WI38 (cell line): Measurements from ENCODE around the gene GBX1.

Experiments
- H3K4me3 ChIP-seq: 2 replicates; pipeline ENCODE4 v1.5.1; 2011; ENCODE audit warnings: low read depth, mild to moderate bottlenecking, control low read depth, low read length
- TF ChIP-seq, protein P1 (sequence below): IDR thresholded peaks from 2 replicates; pipeline ENCODE4 v1.5.1; 2012; ENCODE audit warnings: low read depth, mild to moderate bottlenecking, control low read depth, low read length

The GBX1 gene

DNA sequence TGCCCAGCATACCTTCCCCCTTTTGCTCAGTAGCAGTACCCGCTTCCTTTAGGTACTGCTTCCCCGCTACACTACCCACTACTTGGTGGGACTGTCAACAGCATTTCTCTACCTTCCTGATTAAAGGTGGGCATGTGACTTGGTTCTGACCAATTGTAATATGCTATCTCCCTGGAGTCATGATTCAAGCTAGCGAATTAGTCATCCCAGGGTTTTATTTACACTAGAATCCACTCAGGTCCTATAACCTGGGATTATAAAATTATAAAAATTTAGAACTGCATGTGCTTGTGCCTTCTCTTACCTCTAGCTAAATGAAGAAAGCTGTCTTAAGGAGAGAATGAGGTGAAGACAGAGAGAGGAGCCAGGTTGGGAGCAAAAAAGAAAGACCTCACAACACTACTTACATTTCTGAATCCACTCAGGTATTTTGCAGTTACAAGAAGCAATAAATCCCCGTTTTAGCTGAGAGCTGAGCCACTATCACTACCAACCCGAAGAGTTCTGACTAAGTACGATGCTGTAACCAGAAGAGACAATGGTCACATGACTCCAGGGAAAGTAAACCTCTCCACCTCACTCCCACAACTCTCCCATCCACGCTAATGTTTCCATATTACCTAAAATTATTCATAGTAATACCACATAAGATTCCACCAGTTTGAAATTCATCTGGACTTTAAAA is 9.7 kb downstream of the GBX1 start:
- H3K4me3 ChIP-seq: no peak overlapping the region
- TF ChIP-seq, protein P1, sequence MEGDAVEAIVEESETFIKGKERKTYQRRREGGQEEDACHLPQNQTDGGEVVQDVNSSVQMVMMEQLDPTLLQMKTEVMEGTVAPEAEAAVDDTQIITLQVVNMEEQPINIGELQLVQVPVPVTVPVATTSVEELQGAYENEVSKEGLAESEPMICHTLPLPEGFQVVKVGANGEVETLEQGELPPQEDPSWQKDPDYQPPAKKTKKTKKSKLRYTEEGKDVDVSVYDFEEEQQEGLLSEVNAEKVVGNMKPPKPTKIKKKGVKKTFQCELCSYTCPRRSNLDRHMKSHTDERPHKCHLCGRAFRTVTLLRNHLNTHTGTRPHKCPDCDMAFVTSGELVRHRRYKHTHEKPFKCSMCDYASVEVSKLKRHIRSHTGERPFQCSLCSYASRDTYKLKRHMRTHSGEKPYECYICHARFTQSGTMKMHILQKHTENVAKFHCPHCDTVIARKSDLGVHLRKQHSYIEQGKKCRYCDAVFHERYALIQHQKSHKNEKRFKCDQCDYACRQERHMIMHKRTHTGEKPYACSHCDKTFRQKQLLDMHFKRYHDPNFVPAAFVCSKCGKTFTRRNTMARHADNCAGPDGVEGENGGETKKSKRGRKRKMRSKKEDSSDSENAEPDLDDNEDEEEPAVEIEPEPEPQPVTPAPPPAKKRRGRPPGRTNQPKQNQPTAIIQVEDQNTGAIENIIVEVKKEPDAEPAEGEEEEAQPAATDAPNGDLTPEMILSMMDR: no peak

DNA sequence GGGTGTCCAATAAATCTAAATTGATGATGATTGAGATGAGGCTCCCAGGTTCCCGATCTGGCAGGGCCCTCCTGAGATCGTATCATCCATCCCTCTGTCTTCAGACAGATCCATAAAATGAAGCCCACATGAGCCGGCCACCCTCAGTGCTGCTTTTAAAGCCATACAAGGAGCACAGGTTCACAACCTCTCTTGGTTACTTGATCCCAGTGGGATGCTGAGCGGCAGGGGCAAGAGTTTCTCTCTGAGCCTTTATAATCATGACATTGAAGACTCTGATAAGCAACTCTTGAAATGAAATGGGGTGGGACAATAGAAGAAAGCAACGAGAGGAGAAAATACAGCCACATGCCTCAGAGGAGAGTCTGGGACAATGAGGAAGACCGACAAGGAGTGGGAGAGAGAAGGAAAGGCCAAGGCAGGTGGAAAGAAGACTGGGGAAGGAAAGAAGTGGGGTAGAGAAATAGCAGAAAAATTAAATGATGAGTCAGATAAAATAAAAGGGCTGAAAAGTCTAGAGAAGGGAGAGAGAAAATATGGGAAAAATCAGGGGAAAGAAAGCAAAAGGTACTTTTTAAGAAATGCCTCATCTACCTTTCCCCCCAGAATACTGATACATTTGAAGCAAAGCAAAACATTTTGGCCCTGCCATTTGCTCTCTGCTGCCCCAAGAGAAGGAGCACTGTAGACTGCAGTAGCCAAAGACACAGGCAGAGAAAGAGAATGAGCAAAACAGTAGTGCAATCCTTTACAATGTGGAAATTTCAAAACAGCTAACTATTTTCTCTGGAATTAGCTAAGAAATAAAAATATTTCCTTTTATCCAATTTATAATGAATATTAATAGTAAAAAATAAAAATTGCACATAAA is 14.6 kb downstream of the GBX1 start:
- no peak overlapping the region for H3K4me3 ChIP-seq
- TF ChIP-seq, protein P1: 0 out of 2 replicates have a peak, but pooled peaks have one; percentile 9

DNA sequence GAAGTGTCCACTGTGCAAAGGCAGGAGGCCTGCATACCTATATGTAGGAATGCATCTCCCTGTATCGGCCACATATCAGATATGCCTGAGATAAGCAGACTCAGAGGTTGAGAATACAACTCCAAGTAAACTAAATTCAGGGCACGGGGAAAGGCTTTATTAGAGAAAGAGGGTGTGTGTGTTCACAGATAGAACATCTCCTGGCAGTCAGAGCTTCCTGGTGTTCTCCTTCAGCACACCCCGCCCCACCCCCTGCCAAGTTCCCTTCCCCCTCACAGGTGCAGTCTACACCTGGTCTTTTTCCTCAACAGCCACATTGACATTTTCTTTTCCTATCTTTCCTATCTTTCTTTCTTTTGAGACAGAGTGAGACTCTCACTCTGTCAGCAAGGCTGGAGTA is 17.1 kb downstream of the GBX1 start:
- TF ChIP-seq, protein P1: no peak

DNA sequence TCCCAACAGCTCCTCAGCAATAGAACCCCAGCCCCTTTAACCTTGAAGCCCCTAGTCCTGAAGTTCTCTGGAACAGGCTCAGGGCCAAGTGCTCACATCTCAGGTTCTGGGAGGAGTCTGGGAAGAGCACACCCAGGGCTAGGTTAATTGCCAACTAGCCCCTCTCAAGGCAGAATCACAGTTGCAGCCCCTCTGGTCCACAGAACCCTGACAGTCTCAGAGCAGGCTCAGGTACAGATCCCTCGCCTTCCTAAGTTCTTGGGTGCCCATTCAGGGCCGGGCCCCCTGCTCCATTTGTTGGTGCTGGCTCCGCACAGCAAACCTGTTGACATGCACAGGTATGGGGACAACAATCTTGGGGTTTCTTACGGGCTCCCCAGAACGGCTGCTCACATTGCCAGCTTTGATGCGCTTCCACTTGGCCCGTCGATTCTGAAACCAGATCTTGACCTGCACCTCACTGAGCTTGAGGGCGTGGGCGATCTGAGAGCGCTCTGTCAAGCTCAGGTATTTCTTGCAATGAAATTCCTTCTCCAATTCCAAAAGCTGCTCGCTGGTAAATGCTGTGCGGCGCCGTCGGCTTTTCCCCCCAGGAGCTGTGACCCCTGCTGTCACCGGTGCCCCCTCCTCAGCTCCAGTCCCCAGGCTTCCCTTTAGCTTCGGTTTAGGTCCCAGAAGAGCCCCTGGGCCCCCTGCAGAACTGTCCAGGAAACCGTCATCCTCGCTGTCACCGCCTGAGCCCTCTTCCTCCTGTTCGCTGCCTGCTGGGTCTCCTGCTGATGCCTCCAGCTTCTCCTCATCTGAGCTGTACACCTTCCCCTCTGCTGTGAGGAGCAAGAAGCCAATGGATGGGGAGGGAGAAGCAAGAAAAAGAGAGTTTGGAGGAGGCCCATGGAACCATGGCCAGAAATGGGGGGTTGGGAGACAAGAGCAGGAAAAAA is 18.9 kb downstream of the GBX1 start:
- H3K4me3 ChIP-seq: no peak overlapping the region
- TF ChIP-seq, protein P1: no peak

More for the DNA sequence above, 17.1 kb downstream of the GBX1 start:
- no peak overlapping the region for H3K4me3 ChIP-seq

DNA sequence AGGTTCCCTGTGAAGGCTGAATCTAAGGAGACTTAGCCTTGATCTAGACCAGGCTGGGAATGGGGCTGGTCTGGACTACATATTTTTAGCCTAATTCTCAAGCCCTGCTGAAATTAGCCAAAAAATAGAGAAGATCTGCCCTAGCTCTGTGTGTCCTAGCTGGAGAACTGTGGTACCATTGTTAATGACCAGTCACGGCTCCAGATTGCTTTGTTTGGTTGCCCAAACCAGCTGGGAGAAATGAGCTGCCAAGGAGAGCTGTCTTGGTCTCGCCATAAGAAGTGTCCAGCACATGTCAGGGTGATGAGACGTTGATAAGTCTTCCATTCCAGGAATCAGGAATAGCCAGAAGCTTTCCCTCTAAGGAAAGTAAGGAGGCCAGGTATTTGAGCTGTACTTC is 20.7 kb downstream of the GBX1 start:
- TF ChIP-seq, protein P1: no peak
- H3K4me3 ChIP-seq: no peak overlapping the region

DNA sequence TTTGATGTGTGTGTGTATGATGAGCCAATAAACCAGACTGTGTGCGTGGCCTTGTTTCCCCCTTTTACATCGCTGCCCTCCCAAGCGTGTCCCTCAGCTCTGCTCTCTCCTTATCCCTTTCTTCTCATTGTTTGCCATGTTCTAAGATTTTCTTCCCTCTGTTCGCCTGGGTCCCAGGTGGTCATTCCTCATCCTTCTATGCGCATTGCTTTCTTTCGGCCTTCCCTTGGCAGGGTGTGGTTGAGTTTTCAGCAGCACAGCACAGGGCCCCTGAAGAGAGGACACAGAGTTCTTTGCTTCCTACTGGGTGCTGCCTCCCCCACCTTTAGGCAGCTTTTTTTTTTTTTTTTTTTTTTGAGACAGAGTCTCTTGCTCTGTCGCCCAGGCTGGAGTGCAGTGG is 23.1 kb downstream of the GBX1 start:
- TF ChIP-seq, protein P1: no peak
- no peak overlapping the region for H3K4me3 ChIP-seq
